RPMI8226 (cell line): ENCODE results near the gene SCT.
"Not testable (repeated sequence)": the region's sequence is repeated elsewhere in the genome, so short reads cannot be mapped to it uniquely, and the experiment has no call there.

Experiments used
- DNase-seq: peaks from one replicate; pipeline ENCODE4 v3.0.0-alpha.2; 2015

SCT gene, protein sequence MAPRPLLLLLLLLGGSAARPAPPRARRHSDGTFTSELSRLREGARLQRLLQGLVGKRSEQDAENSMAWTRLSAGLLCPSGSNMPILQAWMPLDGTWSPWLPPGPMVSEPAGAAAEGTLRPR

DNA sequence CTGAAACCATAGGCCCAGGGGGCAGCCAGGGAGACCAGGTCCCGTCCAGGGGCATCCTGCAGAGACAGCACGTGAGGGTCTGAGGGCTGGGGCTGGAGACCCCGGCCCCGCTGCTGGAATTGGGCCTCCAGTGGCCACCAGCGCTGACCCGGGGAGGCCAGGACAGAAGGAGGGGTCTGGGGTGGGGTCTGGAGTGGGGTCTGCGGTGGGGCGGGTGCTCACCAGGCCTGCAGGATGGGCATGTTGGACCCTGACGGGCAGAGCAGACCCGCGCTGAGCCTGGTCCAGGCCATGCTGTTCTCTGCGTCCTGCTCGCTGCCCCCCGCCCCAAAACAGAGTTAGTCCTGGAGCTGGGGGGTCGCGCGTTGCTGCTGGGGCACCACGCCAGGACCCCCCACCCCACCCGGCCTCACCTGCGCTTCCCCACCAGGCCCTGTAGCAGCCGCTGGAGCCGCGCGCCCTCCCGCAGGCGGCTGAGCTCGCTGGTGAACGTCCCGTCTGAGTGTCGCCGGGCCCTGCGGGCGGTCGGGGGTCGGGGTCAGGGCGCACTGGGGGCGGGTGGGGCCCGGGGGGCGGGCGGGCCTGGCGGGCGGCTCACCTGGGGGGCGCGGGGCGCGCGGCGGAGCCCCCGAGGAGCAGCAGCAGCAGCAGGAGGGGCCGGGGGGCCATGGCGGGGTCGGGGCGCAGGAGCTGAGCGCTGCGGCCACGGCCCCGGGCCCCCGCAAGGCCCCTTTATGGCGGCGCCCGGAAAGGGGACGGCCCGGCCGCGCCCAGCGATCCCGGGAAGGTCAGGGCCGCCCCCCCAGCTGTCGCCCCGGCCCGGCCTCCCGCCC is at the start of gene SCT:
Gene SCT, minus strand, starts transcription at position 707 of the 833 bp plus-strand sequence. Its CDS starts 38 bp downstream, at position 669.
- no peak for DNase-seq

DNA sequence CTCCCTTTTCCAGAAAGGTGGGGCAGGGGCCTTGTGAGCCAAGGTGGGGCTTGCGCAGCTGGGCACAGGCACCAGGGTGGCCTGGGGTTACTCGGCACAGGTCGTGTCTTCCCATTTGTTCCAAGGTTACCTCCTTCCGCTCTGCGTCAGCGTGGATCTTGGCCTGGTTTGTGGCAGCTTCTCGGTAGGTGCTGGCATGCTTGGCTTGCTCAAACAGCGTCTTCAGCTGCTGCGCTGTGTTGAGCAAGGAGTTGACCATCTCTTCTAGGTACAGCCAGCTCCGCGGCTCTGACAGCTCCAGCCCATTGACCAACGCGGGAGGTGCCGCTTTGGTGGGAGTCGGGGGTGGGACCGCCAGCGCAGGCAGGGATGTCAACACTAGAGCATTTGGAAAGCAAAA is 47.4 kb upstream of the SCT start:
- DNase-seq, result no peak

- no peak for DNase-seq
These were observed 46.9 kb upstream of the SCT start for GRCh38 chr11:673866-674265.

DNA sequence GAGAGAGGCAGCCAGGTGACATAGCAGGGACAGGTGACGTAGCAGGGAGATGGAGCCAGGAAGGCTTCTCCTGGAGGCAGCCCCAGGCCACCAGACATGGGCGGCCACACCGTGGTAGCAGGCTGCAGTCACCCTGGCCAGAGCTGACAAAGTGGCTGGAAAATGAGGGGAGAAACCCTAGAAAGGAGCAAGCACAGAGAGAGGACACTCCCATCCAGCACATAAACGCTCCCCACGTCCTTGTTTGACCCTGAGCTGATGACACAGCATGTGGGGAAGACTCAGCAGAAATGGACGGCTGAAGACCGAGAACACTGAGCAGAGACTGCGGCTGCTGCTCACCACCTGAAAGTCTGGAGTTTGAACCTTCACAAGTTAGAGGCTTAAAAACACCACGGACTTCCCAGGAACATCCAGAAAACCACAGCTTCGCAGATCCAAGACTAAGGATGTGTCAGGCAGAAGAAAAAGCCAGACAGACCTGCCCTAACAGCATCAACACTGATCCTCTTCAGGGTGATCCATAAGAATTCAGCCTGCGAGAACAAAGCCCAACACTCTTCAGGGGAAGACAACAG is 38.8 kb upstream of the SCT start:
- peak; percentile 43 for DNase-seq

DNA sequence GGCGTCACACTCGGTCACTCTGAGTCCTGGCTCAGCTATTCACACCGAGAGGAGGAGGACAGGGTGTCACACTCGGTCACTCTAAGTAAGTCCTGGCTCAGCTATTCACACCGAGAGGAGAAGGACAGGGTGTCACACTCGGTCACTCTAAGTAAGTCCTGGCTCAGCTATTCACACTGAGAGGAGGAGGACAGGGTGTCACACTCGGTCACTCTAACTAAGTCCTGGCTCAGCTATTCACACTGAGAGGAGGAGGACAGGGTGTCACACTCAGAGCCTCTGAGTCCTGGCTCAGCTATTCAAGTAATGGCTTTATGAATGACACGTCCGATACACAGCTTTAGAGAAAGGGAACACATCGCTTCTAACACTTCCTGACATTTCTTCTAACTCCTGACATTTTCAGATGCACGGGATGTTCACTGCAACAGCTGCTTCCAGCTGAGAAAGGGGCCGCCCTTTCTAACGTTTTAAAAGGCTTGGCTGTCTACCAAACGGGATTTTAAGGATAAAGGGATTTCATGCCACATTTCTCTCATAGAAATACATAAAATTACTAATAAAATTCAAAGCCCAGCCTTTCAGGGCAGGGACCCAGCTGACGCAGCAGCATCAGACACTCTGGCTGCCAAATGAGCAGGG is 38.2 kb upstream of the SCT start:
- DNase-seq, result no peak

DNA sequence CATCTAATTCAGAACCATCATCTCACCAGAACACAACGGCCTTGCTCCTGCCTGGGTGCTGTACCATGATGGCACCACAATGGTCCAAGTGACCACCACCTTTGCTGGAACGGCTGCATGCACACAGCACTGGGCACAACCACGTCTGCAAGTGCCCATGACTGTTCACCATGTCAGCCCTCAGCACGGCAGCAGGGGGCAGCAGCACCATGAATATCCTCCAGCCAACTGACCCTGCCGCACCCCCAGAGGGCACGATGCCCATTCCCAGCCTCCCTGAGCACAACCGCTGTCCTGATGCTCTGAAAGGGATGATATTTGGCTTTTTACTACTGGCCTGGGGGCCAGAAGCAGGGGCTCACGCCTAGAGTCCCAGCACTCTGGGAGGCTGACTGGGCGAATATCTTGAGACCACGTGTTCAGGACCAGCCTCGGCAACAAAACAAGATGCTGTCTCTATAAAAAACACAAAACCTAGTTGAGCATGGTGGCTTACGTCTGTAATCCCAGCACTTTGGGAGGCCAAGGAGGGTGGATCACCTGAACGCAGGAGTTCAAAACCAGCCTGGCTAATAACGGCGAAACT is 35.8 kb upstream of the SCT start:
- DNase-seq, result peak; percentile 41

- DNase-seq, result no peak
These were observed 33.9 kb upstream of the SCT start for GRCh38 chr11:660681-661444.

- no peak for DNase-seq
These were observed 33.3 kb upstream of the SCT start for GRCh38 chr11:660281-660680.

GRCh38 chr11:659532-660085 is 32.6 kb upstream of the SCT start:
- no peak for DNase-seq

GRCh38 chr11:657691-658126 is 30.7 kb upstream of the SCT start:
- DNase-seq, result no peak

GRCh38 chr11:656866-657265 is 29.9 kb upstream of the SCT start:
- no peak for DNase-seq

DNA sequence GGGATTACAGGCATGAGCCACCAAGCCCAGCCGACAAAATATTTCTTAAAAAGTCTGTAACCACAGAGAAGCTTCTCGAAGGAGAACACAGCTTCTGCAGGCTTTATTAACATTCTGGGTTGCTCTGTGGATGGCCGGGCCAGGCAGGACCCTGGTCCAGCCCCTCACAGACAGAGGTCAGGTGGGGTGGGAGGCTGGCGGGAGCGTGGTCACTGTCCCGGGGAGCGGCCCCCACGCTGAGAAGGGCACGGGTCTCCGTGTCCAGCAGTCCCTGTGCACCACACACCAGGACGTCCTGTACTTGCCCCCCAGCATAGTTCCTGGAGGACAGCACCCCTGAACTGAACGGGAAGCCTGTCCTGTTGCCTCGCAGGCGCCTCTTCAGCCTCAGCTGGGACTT is 29.4 kb upstream of the SCT start:
- DNase-seq, result no peak

GRCh38 chr11:655036-655726 is 28.2 kb upstream of the SCT start:
- DNase-seq, result no peak

- not testable (repeated sequence) for DNase-seq
These were observed 27.5 kb upstream of the SCT start for GRCh38 chr11:654444-654843.

DNA sequence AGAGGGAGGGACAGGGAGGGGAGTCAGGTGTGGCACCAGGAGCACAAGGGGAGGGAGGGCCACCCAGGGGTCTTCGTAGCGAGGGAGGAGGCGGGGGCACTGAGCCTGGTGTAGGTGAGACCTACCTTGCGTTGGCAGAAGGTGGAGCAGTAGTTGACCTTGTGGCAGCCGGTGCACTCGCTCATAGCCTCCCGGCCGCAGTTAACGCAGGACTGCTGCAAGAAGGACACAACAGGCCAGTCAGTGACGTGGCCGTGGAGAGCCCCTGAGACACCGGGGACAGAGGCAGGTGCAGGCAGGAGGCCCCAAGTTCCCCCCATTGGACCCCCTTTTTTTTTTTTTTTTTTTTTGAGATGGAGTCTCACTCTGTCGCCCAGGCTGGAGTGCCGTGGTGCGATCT is 26.9 kb upstream of the SCT start:
- no peak for DNase-seq

DNA sequence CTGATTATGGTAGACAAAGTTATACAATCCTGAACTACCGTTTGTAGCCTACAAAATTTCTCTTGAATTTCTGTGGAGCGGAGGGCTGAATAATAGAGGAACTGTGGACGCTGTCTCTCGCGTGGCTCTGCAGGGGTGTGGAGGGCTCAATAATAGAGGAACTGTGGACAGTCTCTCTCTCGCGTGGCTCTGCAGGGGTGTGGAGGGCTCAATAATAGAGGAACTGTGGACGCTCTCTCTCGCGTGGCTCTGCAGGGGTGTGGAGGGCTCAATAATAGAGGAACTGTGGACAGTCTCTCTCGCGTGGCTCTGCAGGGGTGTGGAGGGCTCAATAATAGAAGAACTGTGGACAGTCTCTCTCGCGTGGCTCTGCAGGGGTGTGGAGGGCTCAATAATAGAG is 26.2 kb upstream of the SCT start:
- DNase-seq, result not testable (repeated sequence)

DNA sequence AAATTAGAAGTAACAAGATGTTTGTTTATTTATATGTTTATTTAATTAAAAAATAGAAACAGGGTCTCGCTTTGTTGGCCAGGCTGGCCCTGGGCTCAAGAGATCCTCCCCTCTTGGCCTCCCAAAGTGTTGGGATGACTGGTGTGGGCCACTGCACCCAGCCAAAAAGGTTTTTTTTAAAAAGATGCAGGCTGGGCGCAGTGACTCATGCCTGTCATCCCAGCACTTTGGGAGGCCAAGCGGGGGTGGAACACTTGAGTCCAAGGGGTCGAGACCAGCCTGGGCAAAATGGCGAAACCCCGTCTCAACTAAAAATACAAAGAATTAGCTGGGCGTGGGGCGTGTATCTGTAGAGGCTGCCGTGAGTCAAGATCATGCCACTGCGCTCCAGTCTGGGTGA is 23.5 kb upstream of the SCT start:
- DNase-seq, result no peak

- not testable (repeated sequence) for DNase-seq
These were observed 20.7 kb upstream of the SCT start for GRCh38 chr11:647672-648158.

DNA sequence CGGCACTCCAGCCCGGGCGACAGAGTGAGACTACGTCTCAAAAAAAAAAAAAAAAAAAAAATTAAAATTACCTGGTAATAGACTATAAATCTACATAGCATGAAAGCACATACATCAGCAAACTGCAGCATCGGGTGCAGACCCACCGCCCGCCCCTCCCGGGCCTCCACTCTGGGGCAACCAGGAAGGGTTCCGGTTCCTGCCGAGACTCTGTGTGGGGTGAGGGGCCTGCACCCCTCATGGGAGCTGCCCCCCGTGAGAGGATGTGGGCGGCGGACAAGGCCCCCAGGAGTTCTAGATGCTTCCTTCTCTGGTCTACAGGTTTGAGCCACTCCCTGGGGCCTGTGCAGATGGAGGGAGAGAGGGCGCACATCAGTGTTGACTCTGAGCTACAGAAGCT is 19.2 kb upstream of the SCT start:
- DNase-seq, result no peak

GRCh38 chr11:645536-645935 is 18.6 kb upstream of the SCT start:
- no peak for DNase-seq
